GM18499 (cell line): ENCODE measurements around the gene YY1.
"Not testable (repeated sequence)": the region's sequence is repeated elsewhere in the genome, so short reads cannot be mapped to it uniquely, and the experiment has no call there.

Experiments used
- ATAC-seq: cut with Tn5 transposase; IDR thresholded peaks from one replicate; pipeline ENCODE4 v1.9.1; 2021; ENCODE audit warnings: moderate number of reproducible peaks; ENCODE audit not compliant: insufficient read depth, unreplicated experiment

Gene YY1

GRCh38 chr14:100294213-100294962 lies 55.4 kb downstream of the YY1 start:
- ATAC-seq: no peak

GRCh38 chr14:100294963-100295330 lies 56.0 kb downstream of the YY1 start:
- no peak for ATAC-seq

GRCh38 chr14:100295376-100296105 lies 56.6 kb downstream of the YY1 start:
- no peak for ATAC-seq

GRCh38 chr14:100296106-100296651 lies 57.2 kb downstream of the YY1 start:
- ATAC-seq: no peak

GRCh38 chr14:100296729-100297128 lies 57.8 kb downstream of the YY1 start:
- ATAC-seq: not testable (repeated sequence)

- ATAC-seq: no peak
Observed at GRCh38 chr14:100297320-100298300, 58.7 kb downstream of the YY1 start.

- ATAC-seq: no peak
Observed at GRCh38 chr14:100298551-100299237, 59.8 kb downstream of the YY1 start.

- ATAC-seq: no peak
Observed at GRCh38 chr14:100299238-100299560, 60.3 kb downstream of the YY1 start.

GRCh38 chr14:100302616-100303015 lies 63.7 kb downstream of the YY1 start:
- no peak for ATAC-seq

- ATAC-seq: no peak
Observed at GRCh38 chr14:100303179-100303578, 64.2 kb downstream of the YY1 start.

GRCh38 chr14:100303925-100304324 lies 65.0 kb downstream of the YY1 start:
- ATAC-seq: no peak

GRCh38 chr14:100304825-100305323 lies 65.9 kb downstream of the YY1 start:
- no peak for ATAC-seq

GRCh38 chr14:100305324-100306100 lies 66.6 kb downstream of the YY1 start:
- no peak for ATAC-seq

- no peak for ATAC-seq
Observed at GRCh38 chr14:100306101-100306997, 67.4 kb downstream of the YY1 start, which contains the start of gene SLC25A29. Gene SLC25A29 (minus strand): TSS chr14:100306444. CDS start chr14:100306232, 212 bp downstream.

- no peak for ATAC-seq
Observed at GRCh38 chr14:100306998-100307765, 68.2 kb downstream of the YY1 start.

GRCh38 chr14:100307766-100308426 lies 69.0 kb downstream of the YY1 start:
- no peak for ATAC-seq

- ATAC-seq: not testable (repeated sequence)
Observed at GRCh38 chr14:100308427-100308792, 69.5 kb downstream of the YY1 start.
